ENCODE data around the gene MAGED1.
"Not testable (repeated sequence)": the region's sequence is repeated elsewhere in the genome, so short reads cannot be mapped to it uniquely, and the experiment has no call there.

The MAGED1 gene

DNA sequence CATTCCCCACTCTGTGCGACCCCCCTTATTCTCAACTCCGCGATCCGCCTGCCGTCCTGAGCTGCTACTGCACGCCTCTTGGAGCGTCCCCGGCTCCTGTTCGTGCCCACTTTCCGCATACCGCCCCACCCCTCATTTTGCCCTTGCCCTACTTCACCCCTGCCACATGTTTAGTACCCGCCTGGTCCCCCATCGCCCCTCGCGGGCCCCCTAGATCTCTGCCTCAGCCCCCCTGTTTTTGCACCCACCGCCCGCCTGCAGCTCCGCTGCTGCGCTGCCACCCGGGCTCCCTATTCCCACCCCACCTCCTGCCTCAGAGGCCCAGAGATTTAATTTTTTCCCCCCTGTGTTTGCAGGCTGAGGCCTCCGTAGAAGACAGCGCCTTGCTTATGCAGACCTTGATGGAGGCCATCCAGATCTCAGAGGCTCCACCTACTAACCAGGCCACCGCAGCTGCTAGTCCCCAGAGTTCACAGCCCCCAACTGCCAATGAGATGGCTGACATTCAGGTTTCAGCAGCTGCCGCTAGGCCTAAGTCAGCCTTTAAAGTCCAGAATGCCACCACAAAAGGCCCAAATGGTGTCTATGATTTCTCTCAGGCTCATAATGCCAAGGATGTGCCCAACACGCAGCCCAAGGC, 1.4 kb downstream of the MAGED1 start:
- no peak for DNase-seq (ENCODE audit: low read depth, low spot score)

DNA sequence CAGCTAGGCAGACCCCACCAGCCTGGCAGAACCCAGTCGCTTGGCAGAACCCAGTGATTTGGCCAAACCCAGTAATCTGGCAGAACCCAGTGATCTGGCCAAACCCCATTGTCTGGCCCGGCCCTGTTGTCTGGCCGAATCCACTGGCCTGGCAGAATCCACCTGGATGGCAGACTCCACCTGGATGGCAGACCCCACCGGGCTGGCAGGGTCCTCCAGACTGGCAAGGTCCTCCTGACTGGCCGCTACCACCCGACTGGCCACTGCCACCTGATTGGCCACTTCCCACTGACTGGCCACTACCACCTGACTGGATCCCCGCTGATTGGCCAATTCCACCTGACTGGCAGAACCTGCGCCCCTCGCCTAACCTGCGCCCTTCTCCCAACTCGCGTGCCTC, 3.2 kb downstream of the MAGED1 start:
- DNase-seq (ENCODE audit: low read depth, low spot score), result no peak

DNA sequence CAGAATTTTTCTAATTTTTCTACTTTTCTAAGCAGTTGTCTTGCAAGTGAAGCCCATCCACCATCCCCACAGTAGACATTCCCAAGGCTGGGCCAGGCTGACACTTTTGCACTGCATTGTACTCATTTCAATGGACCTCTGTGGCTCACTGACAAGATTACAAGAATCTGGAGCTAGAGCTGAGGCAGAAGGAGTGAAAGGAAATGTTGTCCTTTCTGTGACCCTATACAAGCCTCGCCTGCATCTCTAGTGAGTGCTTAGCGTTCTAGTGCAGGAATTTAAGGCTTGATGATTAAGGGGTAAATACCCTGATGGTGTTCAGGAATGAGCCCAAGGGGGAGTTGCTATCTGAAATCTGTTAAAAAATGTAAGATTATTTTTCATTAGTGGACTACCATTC, 6.3 kb downstream of the MAGED1 start:
- DNase-seq (ENCODE audit: low read depth, low spot score), result no peak

DNA sequence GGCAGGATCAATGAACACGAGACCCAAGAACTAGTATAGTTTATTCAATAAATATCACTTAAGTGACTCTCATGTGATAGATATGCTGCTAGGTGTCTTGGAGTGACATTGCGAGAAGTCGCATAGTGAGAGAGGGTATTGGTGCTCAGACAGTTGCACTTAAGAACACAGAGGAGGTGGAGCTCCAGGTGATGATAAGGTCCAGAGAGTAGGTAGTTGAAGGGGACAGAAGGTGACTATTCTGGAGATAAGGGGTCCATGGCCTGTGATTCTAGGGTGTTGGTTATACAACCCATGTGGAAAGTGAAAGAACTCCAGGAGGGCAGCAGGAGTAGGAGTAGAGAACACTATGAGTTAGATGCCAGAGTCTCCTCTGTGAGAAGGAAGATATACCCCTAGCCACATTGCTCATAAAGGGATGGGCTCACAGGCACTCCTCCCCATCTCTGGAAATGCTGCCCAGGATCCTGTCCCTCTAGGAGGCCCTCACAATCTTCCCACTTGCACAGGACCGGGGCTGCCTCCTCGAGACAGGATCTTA, 9.2 kb downstream of the MAGED1 start:
- no peak for DNase-seq (ENCODE audit: low read depth, low spot score)

DNA sequence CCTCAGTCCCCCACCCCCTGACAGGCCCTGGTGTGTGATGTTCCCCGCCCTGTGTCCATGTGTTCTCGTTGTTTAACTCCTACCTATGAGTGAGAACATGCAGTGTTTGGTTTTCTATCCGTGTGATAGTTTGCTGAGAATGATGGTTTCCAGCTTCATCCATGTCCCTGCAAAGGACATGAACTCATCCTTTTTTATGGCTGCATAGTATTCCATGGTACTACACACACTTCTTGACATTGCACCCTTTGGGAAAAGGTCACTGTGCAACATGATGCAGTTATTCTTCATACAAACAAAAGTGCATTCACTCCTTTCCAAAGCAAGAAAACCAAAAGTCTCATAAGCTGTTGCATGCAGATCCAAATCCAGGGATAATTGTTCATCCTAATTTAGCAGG, 11.7 kb downstream of the MAGED1 start:
- not testable (repeated sequence) for DNase-seq (ENCODE audit: low read depth, low spot score)

DNA sequence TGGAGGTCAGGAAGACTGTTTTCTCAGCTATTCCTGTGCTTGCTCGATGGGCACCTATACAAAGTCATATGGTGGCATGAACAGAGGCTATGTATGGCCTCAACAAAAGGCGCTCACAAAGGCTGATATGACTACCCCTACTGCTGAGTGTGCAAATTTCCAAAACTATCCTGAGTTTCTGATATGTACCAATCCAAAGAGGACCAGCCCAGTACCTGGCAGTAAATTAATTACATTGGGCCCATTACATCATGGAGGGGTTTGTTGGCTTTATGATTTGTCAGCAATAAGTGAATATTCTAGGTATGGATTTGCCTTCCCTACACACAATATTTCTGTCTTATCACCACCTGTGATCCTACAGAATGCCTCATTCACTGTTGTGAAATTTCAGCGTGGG, 12.3 kb downstream of the MAGED1 start:
- no peak for DNase-seq (ENCODE audit: low read depth, low spot score)

DNA sequence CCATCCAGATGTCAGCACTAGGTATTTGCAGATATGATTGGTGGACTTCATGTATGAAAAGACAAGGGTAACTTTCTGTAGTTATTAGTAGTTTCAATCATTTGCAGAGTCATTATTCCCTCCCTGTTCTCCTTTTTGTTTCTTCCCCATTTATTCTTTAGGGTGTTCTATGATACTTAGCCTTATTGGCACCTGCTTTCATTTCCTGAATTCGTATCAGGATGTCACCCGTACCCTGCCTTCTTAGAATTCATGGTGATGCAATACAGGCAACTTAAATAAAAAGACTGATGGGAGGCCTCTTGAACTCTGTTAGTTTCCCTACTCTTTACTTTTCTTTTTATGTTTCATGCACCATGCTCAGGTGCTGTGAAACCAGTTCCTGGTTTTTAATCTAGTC, 24.2 kb downstream of the MAGED1 start:
- DNase-seq (ENCODE audit: low read depth, low spot score), result no peak

DNA sequence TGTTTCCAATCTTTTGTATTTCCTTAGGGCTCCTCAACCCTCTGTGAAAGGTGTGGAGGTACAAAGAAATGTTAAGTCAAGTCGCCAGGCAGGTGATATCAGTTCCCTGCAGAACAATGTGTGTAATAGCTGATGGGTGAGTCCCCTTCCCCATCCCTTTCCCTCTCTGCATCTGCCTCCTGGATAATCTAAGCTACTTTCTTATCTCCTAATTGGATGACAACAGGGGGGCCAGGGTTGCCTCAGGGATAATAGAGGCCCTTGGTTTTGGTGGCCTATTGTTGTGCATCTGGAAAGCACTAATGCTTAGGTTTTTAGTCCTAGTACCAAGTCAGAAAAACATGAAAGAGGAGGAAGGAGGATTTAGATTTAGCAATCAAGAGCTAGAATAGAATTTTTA, 29.1 kb downstream of the MAGED1 start:
- DNase-seq (ENCODE audit: low read depth, low spot score), result no peak

DNA sequence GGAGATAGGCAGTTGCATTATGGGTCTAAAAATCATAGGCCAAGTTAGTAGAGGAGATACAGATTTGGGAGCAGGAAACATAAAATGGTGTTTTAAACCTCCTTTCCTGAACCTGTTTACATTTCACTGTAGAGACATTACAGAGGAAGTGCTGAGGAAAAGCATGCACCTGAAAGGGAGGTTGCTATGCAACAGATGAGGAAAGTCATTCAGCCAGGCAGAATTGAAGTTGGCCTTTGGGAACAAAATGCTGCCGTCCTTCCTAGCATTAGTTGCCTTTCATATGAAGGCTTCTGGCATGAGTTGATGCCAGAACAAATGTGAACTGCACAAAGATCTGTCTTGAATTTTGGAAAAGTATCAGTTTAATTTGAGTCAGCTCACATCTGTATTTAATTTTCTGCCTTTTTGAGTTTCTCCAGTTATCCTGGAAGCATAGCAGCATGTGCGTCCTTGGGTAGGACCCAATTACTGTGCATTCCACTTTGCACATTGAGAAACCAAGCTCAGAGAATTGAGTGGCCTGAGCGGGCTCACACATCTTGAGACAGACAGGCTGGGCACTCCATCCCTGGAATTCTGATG, 38.2 kb downstream of the MAGED1 start:
- DNase-seq (ENCODE audit: low read depth, low spot score), result no peak

All from smooth muscle cell of the brain vasculature (primary cell).